GM19452 (cell line): ENCODE data around the gene SESN2.

Experiments
- ATAC-seq: cut with Tn5 transposase; IDR thresholded peaks from one replicate; pipeline ENCODE4 v1.9.1; 2021; ENCODE audit not compliant: unreplicated experiment

The SESN2 gene

DNA sequence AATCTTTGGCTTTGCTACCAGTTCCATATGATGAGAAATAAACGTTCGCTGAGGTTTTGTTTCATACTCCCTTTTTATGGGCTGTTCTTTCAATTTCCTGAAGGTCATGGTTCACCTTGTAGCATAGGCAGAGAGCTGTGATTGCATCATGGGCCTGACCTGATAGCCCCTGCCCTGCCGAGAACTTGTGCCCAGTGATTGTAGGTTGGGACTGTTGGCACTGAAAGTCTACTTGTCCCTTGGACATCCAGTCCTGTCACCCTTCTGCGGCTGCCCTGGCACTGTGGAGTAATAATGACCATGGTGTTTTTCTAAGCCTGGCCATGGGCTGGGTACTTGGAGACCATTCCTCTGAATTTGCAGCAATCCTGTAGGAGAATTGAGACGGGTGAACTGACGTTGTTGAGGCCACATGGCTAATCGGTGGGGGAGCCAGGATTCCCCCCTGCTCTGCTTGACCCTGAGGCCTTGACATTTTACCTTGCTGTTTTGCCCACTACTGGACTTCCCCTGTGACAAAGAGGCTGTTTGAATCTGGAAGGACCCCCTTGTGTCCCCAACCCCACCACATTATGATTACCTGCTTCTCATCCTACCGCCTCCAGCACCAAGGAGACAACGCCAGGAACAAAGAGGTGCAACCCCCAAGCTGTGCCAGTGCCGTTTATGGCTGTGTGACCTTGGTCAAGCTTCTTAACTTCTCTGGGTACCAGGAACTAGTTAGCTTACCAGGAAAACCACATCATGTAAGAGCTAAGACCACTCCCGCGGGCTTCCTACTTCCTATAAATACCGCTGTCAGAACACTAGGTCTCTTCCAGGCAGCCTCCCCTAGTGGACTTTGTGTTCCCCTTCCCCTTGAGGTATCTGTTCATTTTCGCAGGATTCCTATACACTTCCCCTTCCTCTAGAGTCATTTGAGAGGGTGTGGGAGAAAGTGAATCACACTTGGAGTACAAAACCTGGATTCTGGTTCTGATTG lies 23.4 kb downstream of the SESN2 start:
- ATAC-seq = no peak

DNA sequence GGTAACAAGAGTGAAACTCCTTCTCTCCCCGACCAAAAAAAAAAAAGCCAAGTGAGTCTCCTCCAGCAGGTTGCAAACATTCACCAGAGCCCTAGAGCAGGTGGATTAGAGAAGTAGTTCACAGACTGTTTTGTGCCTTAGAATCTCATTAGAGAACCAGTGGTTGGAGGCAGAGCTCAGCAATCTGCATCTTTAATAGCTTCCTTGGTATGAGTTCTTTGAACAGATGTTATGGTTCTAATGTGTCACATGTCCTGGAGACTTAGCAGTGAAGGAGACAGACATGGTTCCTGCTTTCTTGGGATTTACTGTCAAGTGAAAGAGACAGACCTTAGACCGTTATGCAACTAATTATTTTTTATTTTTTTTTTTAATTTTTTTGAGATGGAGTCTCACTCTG lies 26.8 kb downstream of the SESN2 start:
- no peak for ATAC-seq

DNA sequence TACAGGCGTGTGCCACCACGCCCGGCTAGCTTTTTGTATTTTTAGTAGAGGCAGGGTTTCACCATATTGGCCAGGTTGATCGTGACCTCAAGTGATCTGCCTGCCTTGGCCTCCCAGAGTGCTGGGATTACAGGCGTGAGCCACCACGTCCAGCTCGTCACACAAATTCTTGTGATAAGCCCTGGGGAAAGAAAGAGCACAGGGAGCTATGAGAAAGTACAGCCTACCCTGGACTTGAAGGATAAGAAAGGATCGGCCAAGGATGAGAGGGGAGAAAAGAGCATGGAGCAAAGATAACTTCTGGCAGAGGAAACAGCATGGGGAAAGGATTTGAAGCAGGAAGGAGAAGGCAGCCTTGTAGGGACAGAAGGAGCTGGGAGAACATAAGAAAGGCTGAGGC lies 29.2 kb downstream of the SESN2 start:
- ATAC-seq = no peak

DNA sequence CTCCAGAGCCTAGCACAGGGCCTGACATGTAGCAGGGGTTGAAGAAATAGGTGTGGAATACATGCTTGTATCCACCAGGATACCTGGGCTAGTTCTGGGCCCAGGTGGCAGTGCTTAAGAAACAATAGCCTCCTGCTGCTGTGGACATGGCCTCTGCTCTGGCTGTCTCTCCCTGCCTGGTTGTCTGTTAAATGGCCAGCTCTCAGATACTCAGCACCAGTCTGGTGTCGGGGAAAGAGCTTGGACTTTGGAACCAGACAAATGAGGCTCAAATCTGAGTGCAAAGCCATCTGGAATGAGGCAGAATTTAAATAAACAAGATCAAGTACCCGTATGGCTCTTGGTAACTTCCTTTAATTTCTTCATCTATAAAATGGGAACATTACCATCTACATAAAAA lies 31.5 kb downstream of the SESN2 start:
- no peak for ATAC-seq

DNA sequence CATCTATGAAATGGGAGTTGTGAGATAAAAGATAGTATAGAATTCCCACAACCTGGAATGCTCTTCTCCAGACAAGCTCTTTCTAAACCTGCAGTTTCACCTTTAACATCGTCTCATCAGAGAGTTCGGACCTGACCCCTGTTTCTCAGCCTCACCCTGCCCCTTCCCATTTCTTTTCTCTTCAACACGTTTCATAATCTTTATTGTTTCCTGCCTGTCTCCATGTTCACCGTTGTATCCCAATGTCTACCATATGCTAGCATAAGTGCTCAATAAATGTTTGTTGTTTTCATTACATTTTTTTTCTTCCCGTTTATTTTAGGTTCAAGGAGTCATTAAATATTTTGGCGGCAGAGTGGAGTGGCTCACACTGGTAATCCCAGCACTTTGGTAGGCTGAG lies 32.4 kb downstream of the SESN2 start:
- no peak for ATAC-seq

DNA sequence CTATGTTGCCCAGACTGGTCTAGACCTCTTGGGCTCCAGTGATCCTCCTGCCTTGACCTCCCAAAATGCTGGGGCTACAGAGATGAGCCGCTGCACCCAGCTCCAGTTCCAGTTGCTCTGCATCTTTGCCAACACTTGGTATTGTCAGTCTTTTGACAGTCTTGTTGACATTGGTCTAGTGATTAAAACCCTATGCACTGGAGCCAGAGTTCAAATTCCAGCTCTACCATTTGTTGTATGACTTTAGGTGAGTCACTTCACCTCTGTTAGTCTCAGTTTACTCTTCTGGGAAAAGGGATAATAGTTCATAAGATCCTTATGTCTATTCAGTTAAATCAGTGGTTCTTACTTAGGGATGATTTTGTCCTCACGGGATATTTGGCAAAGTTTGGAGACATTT lies 36.6 kb downstream of the SESN2 start:
- ATAC-seq = no peak

DNA sequence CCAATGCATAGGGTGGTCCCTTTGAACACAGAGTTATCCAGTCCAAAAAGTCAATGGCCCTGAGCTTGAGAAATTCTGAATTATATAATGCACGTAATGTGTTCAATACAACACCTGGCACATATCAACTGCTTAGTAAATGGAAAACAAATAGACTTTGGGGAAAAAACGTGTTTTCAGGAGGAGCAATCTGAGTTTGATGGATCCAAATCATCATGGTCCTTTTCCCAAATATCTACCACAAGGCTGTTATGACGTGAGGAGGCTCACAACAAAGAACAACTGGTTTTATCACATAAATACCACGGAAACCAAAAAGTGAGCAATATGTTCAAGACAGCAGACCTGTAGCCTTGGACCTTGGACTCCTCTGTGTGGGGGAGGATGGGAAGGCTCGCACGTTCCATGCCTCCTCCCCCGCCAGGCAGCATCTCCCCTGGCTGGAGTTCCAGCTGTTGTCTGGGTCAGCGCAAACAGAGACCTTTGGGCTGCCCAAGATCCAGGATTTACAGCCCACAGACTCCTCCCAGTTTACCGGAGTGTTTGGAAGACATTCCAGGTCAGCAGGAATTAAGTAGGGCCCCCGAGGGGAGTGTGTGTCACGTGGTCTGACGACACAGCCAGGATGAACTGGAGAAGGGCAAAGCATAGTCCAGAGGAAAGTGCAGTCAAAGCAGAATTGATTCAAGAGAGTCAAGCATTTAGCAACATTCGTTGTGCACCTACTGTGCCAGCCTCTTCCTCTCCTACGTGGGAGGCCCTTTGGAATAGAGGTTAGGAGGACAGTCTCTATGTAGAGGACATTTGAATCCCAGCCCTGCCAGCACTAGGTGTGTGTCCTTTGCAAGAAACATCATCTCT lies 37.3 kb downstream of the SESN2 start:
- no peak for ATAC-seq

DNA sequence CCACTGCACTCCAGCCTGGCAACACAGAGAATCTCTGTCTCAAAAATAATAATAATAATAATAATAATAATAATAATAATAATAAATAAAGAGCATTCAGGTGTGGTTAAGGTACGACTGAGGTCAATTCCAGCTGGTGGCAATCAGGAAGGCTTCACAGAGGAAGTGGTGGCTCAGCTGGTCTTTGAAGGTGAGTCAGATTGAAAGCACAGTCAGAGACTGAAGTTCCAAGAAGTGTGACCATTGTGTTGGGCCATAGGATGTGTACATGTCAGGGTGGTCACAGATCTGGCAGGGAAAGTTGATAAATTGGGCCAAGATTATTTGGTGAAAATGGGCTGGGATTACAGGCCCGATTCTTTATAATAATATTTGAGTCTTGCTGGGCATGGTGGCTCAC lies 38.5 kb downstream of the SESN2 start:
- no peak for ATAC-seq

DNA sequence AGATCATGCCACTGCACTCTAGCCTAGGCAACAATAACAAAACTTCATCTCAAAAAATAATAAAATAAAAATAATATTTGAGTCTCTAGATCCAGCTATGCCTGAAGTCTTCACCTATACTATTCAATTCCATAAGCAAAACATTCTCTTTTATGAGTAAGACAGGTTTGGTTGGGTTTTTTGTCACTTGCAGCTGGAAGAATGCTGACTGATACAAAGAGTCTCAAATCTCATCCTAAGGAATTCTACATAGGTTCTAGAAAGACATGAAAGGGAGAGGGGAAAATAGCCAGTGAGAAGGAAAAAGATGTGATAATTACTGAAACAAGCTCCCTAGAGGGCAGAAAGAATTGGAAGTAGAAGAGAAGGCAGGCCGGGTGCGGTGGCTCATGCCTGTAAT lies 39.1 kb downstream of the SESN2 start:
- ATAC-seq = no peak

DNA sequence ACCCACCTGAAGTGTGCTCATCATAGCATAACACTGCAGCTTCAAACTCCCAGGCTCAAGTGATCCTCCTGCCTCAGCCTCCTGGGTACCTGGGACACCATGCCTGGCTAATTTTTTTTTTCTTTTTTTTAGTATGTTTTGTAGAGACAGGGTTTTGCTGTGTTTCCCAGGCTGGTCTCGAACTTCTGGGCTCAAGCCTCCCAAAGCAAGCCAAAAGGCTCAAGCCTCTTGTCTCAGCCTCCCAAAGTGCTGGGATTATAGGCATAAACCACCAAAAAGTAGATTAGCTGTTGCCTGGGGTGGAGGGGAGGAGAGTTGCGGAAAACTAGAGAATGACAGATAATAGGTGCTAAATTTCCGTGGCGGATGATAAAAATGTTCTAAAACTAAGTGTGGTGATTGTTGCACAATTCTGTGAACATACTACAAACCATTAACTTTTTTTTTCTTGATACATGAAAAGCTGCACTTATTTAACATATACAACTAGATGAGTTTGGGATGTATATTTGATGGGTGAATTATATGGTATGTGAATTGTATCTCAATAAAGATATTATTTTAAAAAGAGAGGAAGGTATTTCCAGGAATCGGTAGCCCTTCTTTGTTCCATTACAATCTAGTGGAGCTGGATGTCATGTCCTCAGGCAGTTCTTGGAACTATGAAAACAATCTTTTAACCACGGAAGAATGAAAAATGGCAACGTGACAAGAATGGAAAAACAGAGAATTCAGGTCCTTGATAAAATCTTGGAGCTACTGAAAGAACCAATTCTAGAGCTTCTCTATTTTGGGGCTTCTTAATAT lies 42.3 kb downstream of the SESN2 start:
- ATAC-seq = no peak

DNA sequence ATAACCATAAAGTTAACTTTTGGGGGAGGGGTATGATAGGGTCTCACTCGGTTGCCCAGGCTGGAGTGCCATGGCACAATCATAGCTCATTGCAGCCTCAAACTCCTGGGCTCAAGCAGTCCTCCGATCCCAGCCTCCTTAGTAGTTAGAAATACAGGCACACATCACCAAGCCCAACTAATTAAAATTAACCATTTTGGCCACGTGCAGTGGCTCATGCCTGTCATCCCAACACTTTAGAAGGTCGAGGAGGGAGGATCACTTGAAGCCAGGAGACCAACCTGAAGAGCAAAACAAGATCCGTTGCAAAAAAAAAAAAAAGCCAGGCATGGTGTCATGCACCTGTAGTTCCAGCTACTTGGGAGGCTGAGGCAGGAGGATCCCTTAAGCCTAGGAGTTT lies 42.9 kb downstream of the SESN2 start:
- no peak for ATAC-seq

DNA sequence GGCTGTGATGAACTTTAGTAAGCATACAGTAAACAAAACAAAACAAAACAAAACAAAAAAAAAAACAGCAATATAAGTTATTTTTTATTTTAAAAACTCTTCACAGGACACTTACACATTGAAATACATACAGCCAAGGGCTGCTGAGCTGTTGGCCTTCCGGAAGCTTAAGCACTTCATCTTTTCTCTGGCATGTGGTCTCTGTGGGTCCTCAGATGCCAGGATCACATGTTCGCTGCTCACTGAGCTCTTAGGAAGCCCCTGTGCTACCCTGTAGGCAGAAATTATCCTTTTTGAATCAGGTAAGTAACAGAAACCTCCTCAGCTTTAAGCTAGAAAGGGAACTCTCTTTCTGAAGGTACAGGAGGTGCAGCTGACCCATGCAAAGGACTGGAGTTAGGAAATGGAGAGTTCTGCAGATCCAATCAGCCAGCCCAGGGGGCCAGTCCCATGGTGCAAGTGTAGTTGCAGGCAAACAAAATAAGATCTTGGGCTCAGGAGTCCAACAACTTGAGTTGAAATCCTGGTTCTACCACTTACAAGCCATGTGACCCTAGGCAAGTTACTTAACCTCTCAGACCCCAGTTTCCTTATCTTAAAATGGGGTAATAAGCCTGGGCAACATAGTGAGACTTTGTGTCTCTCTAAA lies 47.1 kb downstream of the SESN2 start:
- ATAC-seq = no peak

DNA sequence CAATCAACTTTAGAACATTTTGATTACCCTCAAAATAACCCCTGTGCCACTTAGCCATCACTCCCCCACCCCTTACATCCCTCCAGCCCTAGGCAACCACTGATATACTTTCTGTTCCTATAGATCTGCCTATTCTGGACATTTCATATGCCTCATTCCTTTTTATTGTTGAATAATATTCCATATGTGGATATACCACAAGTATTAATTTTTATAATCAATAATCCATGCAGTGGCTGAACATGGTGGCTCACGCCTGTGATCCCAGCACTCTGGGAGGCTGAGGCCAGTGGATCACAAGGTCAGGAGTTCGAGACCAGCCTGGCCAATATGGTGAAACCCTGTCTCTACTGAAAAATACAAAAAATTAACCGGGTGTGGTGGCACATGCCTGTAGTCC lies 49.4 kb downstream of the SESN2 start:
- no peak for ATAC-seq

DNA sequence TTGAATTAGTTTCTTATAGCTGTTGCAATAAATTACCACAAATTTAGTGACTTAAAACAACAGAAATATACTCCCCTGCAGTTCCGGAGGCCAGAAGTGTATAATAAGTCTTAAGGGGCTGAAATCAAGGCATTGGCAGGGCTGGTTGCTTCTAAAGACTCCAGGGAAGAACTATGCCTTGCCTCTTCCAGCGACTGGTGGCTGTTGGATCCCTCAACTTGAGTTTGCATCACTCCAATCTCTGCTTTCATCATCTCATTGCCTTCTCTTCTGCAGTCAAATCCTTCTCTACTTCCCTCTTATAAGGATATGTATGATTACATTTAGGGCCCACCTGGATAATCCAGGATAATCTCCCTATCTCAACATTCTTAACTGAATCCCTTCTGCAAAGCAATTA lies 50.4 kb downstream of the SESN2 start:
- no peak for ATAC-seq

DNA sequence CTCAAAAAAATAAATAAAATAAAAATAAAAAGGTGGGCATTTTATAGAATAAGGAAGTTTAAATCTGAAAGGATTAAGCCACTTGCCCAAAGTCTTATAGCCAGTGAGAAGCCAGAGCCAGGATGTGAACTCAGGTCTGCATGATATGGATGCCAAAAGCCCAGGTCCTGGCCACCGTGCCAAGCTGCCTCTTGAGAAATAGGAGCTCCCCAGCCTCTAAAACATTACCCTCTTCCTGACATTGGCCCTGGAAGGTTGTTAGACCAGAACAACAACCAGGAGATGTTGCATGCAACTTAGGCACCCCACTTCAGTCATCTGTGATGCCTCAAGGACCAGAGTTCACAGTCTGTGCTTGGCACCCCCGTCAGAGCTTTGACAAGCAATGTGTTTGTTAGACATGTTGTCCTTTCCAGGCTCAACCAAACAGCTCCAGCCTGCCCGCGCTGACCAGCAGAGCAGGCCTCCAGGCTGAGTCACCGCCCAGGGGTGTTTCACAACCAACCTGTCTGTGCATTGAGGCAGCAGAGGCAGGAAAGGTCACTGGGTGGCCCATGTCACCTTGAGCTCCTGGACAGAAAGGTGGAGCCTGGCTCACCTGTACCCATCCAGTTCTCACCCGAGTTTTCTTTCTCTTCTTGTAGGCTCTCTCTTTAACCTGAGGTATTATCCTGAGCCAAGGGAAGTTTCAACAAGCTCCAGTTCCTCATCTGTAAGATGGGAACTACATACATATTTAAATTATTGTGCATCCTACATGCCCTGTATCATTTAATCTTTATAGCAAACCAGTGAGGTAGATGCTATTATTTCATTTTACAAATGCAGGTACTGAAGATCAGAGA lies 54.6 kb downstream of the SESN2 start:
- ATAC-seq = no peak

DNA sequence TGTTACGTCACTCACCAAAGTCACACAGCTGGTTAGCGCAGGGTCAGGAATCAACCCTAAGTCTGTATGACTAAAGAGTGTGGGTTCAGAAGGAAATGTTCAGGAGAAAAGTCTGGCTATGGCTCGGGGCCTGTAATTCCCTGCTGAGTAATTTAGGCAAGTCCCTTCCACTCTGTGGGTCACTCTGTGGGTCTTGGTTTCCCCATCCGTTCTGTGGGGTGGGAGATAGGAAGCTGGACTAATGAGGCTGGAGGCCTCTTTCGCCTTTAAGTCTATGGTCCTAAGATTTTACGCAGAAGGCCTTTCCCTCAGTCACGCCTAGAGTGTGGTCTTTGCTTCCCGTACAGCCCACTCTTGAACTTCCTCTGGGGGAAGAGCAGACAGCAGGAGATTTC lies 55.2 kb downstream of the SESN2 start:
- ATAC-seq = no peak

DNA sequence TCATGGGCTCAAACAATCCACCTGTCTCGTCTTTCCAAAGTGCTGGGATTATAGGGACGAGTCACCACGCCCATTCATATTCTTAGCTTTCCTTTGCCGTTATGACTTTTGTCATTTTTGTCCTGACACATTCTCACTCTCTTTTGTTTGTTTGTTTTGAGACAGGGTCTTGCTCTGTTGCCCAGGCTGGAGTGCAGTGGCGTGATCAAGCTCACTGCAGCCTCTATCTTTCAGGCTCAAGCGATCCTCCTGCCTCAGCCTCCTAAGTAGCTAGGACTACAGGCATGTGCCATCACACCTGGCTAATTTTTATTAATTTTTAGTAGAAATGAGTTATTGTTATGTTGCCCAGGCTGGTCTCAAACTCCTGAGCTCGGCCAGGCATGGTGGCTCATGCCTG lies 57.7 kb downstream of the SESN2 start:
- ATAC-seq = no peak

DNA sequence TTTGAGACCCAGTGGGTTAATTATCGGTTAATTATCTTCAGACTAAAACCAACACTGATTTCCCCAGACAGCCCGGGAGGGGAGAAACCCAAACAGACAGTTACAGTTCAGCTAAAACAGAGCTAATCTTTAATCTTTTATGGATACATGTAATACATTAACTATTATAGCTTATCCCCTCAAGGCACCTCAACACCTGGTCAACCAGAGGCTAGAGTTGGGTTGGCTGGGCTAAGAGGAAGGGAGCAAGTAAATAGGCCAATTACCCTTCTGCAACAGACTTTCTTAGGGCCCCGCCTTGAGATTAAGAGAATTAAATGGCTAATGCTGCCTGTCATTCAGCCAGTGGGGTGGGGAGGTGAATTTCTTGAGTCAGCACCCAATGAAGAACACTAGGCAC lies 62.9 kb downstream of the SESN2 start:
- ATAC-seq = peak; percentile 73

DNA sequence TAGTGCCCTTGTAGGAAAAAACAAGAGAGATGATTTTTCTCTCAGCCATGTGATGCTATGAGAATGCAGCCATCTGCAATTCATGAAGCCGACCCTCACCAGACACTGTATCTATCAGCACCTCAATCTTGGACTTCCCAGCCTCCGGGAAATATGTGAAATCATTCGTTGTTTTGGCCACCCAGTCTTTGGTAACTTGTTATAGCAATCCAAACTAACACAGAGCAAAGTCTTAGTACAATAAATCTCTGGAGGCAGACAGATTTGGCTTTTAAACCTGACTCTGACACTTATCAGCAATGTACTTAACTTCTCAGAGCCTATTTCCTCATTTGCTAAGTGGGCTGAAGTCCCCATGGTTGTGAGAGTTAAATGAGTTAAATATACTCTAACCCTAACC lies 64.4 kb downstream of the SESN2 start:
- no peak for ATAC-seq

DNA sequence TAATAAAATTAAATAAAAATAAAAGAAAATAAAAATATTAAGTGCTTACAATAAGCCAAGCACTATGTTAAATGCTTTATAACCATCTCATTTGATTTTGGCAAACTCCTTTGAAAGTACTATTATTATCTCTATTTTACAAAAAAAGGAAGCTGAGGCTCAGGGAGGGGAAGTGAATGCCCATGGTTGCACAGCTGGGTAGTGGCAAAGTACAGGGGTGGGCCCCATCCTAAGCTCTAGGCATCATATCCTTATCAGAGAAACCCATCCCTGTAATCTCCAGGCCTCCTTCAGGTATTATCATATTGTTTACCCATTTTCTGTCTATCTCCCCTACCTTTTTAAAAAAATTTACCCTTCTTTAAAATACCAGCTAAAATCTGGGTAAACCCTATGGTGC lies 67.2 kb downstream of the SESN2 start:
- no peak for ATAC-seq
